EH (cell line): ENCODE results near the gene HIPK3.

Source experiments
- DNase-seq: peaks from one replicate; pipeline ENCODE4 v3.0.0-alpha.2; 2015; ENCODE audit warnings: low read depth

The HIPK3 gene

DNA sequence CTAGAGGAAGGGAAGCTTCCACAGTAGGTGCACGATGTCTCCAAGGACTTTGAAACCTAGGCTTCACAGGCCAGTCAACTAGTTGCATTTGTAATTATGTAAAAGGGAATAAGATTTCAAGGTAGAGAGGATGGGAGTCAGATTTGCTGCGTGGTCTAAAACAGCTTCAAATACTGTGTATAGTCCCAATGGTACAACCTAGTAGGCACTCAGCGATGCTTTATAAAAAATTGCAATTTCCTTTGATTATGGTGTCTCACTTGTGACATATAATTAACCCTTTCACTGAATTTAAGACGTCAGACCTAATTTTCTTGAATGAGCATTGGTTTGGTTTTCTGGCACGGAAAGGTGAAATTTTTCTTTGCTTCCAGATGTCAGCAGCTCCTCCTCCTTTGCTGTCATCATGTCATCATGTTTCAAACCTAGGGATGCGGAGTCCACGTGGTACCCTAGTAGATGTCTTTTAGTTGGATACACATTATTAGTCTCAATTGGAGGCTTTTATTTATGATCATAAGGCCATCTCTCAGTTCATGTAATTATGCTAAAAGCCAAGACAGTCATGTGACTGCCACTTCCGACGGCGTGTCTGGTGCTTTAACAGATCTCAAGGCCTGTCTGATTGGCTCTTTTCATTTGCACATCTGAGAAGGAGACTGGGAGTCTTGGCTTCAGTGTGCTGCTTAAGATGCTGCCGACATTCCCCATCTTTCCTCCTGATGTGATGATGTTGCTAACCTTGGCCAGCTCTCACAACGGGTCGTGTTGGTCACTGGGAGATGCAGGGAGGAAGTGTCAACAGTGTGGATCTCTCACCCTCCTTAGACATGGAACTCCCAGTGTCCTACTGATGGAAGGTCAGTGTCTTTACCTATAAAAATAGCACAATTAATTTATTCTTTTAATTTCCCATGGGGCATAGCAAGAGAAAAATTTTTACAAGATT lies 134.0 kb downstream of the HIPK3 start:
- DNase-seq = no peak

DNA sequence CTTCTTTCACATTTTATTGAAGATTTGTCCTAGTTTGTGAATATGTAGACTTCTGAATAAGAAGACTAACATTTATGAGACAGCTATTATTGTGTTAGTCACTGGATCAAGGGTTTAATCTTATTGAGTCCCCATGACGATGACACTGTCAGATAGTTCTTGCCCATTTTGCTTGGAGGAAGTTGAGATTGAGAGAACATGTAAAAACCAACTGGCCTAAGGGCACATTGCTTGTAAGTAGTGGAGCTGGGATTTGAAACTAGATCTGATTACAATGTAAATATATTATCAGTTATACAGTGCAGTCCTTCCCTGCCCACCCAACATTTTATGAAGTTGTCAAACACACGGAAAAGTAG lies 134.7 kb downstream of the HIPK3 start:
- peak; percentile 57 for DNase-seq

DNA sequence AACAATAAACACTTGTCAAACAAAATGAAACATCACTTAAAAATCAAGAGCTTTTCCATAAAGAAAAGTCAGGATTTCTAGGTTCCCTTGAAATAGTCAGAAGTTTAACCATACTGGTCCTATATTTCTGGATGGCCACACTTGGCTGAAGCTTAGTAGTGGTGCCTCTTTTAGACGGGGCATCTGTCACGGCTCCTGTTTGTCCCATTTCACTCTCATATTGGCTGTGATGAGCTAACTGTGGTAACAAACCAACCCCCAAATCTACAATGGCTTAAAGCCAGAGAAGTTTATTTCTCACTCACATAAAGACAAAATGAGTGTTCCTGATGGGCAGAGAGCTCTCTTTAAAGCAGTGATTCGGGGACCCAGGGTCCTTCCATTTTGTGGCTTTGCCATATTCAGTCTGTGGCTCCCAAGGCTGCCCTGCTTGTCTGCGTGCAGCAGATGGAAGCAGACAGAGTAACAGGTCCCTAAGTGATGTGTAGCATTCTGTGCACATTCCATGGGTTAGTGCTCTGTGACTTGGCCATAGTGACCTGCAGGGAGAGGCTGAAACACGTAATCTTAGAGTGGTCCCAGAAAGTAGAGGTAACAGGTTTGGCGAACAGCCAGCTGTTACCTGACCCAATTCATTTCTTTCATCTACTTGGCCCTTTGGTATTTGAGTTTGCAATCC lies 137.4 kb downstream of the HIPK3 start:
- no peak for DNase-seq

DNA sequence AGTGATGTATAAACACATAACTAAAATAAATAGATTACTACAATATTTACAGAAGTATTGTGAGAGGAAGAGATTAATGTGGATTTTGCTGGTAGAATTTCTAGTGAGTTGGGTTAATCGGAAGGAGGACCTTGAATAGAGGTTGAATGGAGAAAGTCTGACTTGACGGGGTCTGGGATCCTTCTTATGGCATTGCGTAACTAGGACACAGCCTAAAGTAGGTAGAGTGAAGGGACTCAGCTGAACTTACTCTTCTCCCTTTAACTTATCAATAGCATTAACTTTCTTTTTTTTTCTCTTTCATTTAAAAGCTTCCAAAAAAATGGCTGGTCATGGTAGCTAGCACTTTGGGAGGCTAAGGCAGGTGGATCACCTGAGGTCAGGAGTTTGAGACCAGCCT lies 139.2 kb downstream of the HIPK3 start:
- no peak for DNase-seq

DNA sequence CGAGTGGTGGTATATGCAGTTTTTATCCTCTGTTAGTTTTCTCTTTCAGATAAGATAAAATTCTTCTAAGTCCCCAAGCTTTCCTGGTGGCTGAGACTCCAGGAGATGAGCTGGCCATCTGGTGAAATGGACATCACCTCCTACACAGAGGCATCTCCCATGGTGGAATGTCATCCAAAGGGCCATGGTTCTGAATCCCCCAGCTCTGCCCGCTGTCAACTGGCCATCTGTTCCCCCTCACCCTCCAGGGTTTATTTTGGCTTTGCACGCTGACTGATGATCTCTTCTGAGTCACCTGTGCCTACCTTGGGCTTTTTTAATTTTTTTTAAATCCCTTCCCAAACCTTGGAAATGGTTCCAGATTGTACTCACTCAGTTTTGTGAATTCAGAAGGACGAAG lies 142.2 kb downstream of the HIPK3 start:
- no peak for DNase-seq

DNA sequence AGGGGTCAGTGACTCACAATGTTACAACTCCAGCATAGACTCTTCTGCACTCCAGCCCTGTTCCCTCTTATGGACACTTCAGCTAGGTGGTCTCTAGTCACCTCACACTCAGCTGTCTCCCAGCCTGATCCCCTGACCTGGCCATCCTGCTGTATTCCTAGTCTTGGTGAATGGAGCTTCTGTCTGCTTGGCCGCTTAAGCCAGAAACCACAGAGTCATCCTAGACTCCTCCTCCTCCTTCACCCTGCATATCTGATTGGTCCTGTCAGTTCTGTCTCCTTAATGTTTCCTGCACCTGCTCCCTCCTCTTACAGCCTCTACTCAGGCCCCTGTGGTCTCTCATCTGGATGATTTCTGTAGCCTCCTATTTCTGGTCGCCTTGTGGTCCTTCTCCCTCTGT lies 144.9 kb downstream of the HIPK3 start:
- DNase-seq = peak; percentile 8

DNA sequence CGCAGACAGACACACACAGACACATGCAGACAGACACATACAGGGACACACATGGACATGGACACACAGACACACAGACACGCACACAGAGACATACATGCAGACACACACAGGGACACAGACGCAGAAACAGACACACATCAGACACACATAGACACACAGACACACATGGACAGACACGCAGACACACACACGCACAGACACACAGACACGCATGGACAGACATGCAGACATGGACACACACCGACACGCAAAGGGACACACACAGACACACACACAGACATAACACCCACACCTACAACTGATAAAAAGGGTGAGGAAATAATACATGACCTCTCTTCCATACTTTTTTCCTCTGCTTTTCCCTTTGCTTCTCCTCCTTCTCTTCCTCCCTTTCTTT lies 146.2 kb downstream of the HIPK3 start:
- no peak for DNase-seq

DNA sequence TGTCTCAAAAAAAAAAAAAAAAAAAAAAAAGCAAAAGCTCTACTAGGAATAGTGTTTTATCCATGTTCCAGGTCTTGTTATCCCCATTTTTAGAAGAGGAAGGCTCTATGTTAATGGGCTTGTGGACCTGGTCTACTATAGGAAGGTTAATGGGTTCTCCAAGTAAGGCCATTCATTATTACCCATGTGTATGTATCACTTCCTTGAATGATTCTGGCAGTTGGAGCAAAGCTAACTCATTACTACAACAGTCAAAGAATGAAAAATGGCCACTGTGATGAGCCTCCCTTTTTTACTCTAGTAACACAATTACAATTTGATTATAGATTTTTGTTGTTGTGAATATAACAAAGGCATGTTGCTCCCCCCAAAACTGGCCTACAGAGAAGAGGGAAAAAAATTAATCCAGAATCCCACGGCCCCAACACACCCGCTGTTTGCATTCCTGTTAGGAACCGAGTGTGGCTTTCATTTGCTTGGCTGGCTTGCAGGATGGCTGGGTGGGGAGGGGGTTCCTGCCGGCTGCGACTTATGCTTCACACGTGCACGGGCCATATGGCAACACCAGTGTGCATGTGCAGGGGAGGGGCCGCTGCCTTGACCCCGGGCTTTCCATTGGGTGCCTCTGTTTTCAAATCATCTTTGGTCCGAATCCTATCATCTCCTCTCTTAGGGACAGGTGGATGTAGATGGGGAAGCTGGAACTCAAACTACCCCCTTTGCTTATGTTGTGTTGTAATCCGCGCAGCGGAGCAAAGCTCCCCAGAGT lies 148.8 kb downstream of the HIPK3 start:
- peak; percentile 27 for DNase-seq
